SK-N-SH treated with all-trans-retinoic acid at 6 μM for 48 hours (cell line): ENCODE data around the gene ZDHHC5.

Experiments used
- ARNTL ChIP-seq: fragments of 450-650 bp; formaldehyde crosslinking; IDR thresholded peaks from 2 replicates; pipeline ENCODE4 v1.5.0; 2020; ENCODE audit warnings: low read depth, mild to moderate bottlenecking, moderate library complexity, borderline replicate concordance
- CSDC2 ChIP-seq: fragments of 250-450 bp; sonication (Bioruptor Pico); IDR thresholded peaks from 2 replicates; pipeline ENCODE4 v1.5.0; 2020; ENCODE audit warnings: mild to moderate bottlenecking, moderate library complexity
- CSRNP3 ChIP-seq: fragments of 250-450 bp; sonication (Bioruptor Pico); IDR thresholded peaks from 2 replicates; pipeline ENCODE4 v1.5.1; 2021; ENCODE audit warnings: mild to moderate bottlenecking, moderate library complexity
- ESRRG ChIP-seq: fragments of 250-450 bp; sonication (Bioruptor Pico); IDR thresholded peaks from 2 replicates; pipeline ENCODE4 v1.6.1; 2021; ENCODE audit warnings: mild to moderate bottlenecking
- PATZ1 ChIP-seq: fragments of 250-450 bp; sonication (Bioruptor Pico); IDR thresholded peaks from 2 replicates; pipeline ENCODE4 v1.8.0; 2020; ENCODE audit warnings: mild to moderate bottlenecking, moderate library complexity, borderline replicate concordance

- TF ChIP-seq PATZ1 (CRISPR knock-in tag) (no peak), CSRNP3 (CRISPR knock-in tag) (no peak), ARNTL (CRISPR knock-in tag) (no peak), ESRRG (CRISPR knock-in tag) (no peak), CSDC2 (CRISPR knock-in tag) (no peak)
Observed at GRCh38 chr11:57711414-57712255, 43.7 kb downstream of the ZDHHC5 start, which contains the start of gene MED19.
